NB4 (cell line): Measurements from ENCODE around the gene NRL.

Experiments used
- POLR2A ChIP-seq: IDR thresholded peaks from 2 replicates; pipeline ENCODE4 v1.6.1; 2011; ENCODE audit warnings: mild to moderate bottlenecking; ENCODE audit not compliant: insufficient read length; ENCODE audit errors: extremely low read depth
- TF ChIP-seq, protein P1 (sequence below): IDR thresholded peaks from one replicate; pipeline ENCODE4 v1.5.1; 2012; ENCODE audit warnings: low read depth, low read length

- TF ChIP-seq, protein P1, sequence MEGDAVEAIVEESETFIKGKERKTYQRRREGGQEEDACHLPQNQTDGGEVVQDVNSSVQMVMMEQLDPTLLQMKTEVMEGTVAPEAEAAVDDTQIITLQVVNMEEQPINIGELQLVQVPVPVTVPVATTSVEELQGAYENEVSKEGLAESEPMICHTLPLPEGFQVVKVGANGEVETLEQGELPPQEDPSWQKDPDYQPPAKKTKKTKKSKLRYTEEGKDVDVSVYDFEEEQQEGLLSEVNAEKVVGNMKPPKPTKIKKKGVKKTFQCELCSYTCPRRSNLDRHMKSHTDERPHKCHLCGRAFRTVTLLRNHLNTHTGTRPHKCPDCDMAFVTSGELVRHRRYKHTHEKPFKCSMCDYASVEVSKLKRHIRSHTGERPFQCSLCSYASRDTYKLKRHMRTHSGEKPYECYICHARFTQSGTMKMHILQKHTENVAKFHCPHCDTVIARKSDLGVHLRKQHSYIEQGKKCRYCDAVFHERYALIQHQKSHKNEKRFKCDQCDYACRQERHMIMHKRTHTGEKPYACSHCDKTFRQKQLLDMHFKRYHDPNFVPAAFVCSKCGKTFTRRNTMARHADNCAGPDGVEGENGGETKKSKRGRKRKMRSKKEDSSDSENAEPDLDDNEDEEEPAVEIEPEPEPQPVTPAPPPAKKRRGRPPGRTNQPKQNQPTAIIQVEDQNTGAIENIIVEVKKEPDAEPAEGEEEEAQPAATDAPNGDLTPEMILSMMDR: no peak
- TF ChIP-seq POLR2A: no peak
Measured at GRCh38 chr14:24055971-24056799, 58.6 kb downstream of the NRL start.
